ENCODE results near the gene RPS15. TPM values are rescaled to one million over a fixed set of nuclear protein-coding genes. Genes with fewer than 3 reads are reported as not detected.

RPS15 gene
- total RNA-seq, 3 donors from 2014 or later = 748 to 897 (median 892) TPM

- intact Hi-C loops (cut with DNase I, micrococcal nuclease) = no loop called here
- no peak overlapping the region for H3K4me3 ChIP-seq
- no peaks in the 10 kb centered on the region for H3K36me3 ChIP-seq (ENCODE audit: low read depth)
- DNase-seq (no peak), ATAC-seq (no peak)
- H3K9me3 ChIP-seq = no peaks in the 10 kb centered on the region
- peaks cover 21% of the 10 kb centered on the region for H3K4me1 ChIP-seq (ENCODE audit: low read depth)
- TF ChIP-seq, protein P1, sequence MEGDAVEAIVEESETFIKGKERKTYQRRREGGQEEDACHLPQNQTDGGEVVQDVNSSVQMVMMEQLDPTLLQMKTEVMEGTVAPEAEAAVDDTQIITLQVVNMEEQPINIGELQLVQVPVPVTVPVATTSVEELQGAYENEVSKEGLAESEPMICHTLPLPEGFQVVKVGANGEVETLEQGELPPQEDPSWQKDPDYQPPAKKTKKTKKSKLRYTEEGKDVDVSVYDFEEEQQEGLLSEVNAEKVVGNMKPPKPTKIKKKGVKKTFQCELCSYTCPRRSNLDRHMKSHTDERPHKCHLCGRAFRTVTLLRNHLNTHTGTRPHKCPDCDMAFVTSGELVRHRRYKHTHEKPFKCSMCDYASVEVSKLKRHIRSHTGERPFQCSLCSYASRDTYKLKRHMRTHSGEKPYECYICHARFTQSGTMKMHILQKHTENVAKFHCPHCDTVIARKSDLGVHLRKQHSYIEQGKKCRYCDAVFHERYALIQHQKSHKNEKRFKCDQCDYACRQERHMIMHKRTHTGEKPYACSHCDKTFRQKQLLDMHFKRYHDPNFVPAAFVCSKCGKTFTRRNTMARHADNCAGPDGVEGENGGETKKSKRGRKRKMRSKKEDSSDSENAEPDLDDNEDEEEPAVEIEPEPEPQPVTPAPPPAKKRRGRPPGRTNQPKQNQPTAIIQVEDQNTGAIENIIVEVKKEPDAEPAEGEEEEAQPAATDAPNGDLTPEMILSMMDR (IDR thresholded peaks at IDR 0.05) = no peak
Measured at GRCh38 chr19:1453525-1454364, 15.5 kb downstream of the RPS15 start.

- intact Hi-C loops (cut with DNase I, micrococcal nuclease) = no loop called here
- DNase-seq (peak in 1 of 3 donors; percentile 41), ATAC-seq (peak; percentile 12)
- TF ChIP-seq, protein P1 (IDR thresholded peaks at IDR 0.05) = no peak
- no peak overlapping the region for H3K4me3 ChIP-seq
- H3K9me3 ChIP-seq = no peaks in the 10 kb centered on the region
- H3K36me3 ChIP-seq (ENCODE audit: low read depth) = no peaks in the 10 kb centered on the region
- peaks cover 21% of the 10 kb centered on the region for H3K4me1 ChIP-seq (ENCODE audit: low read depth)
Measured at GRCh38 chr19:1455002-1455335, 16.8 kb downstream of the RPS15 start.

DNA sequence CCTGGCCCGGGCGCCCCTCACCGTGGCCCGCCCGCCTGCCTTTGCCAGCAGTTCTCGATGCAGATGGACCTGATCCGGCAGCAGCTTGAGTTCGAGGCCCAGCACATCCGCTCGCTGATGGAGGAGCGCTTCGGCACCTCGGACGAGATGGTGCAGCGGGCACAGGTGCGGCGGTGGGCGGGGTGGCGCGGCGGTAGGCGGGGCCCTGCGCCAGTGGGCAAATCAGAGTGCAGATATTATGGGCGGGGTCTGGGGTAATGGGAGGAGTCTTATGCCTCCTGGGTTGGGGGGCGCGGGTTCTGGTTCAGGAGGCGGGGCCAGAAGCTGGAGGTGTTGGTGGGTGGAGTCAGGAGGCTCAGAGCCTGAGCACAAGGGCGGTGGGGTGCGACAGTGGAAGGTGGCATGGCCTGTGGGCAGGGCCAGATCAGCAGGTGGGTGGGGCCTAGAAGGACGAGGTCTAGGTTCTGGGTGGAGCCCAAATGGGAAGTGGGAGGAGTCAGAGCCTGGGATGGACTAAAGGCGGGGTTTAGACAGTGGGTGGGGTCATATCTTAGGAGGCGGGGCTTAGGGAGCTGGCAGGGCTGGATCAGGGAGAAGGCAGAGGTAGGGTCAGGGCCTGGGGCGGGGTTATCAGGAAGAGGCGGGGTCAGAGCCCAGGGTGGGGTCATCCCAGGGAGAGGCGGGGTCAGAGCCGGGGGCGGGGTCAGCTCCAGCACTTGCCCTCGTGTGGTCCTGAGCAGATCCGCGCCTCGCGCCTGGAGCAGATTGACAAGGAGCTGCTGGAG is 17.3 kb downstream of the RPS15 start:
- peaks cover 21% of the 10 kb centered on the region for H3K4me1 ChIP-seq (ENCODE audit: low read depth)
- ATAC-seq (peak; percentile 89), DNase-seq (peak; percentile 85 to 89 (median 87))
- no peaks in the 10 kb centered on the region for H3K36me3 ChIP-seq (ENCODE audit: low read depth)
- intact Hi-C loops (cut with DNase I, micrococcal nuclease) = no loop called here
- H3K9me3 ChIP-seq = no peaks in the 10 kb centered on the region
- TF ChIP-seq, protein P1 (IDR thresholded peaks at IDR 0.05) = no peak
- H3K4me3 ChIP-seq = no peak overlapping the region

DNA sequence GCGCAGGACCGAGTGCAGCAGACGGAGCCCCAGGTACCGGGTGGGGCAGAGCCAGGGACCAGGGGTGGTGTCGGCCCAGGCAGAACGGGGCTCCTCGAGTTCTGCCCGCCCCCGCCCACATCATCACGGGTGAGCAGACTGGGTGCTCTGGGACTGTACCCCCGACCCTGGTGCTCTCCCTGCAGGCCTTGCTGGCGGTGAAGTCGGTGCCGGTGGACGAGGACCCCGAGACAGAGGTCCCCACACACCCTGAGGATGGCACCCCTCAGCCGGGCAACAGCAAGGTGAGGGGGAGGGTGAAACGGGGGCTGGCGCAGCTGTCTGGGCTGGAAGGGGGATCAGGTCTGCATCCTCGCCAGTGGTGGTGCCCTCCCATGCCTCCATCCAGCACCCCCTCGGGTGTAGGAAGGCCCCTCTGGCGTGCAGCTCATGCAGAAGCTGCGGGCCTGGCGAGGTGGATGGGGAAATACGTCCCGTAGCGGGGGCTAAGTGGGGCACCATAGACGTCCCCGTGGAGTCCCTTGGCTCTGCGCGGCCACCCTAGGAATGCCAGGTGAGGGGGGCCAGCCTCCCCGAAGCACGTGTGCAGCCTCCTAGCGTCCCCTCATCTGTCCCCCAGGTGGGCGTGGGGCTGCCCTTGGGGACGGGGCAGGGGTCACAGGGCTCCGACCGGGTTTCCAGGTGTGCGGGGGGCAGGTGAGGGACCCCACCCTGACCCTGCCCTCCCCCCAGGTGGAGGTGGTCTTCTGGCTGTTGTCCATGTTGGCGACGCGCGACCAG is 18.1 kb downstream of the RPS15 start:
- peaks cover 21% of the 10 kb centered on the region for H3K4me1 ChIP-seq (ENCODE audit: low read depth)
- TF ChIP-seq, protein P1 (IDR thresholded peaks at IDR 0.05) = no peak
- no peaks in the 10 kb centered on the region for H3K9me3 ChIP-seq
- no peaks in the 10 kb centered on the region for H3K36me3 ChIP-seq (ENCODE audit: low read depth)
- H3K4me3 ChIP-seq = no peak overlapping the region
- no peak for DNase-seq
- no peak for ATAC-seq
- intact Hi-C loops (cut with DNase I, micrococcal nuclease) = no loop called here

DNA sequence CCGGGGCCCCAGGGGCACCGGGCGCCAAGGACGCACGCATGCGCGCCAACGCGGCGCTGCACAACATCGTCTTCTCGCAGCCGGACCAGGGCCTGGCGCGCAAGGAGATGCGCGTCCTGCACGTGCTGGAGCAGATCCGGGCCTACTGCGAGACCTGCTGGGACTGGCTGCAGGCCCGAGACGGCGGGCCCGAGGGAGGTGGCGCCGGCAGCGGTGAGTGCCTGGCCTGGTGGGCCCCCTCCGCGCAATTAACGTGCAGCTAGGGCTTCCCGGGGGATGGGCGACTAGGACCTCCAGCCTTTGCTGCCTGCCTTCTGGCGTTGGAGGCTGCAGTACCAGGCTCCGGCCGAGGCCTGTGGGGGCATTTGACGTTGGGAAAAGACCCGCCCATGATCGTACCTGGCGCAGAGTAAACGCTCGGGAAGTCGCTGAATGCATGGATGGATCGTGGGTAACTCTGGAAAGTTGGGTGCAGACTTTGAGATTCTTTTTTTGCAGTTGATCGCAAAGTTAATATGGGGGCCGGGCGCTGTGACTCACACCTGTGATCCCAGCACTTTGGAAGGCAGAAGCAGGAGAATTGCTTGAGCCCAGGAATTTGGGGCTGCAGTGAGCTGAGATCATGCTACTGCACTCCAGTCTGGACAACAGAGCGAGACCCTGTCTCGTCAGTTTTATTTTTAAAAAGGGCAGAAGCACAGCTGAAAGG is 19.0 kb downstream of the RPS15 start:
- DNase-seq (no peak), ATAC-seq (no peak)
- H3K9me3 ChIP-seq = no peaks in the 10 kb centered on the region
- intact Hi-C loops (cut with DNase I, micrococcal nuclease) = no loop called here
- TF ChIP-seq, protein P1 (IDR thresholded peaks at IDR 0.05) = no peak
- no peaks in the 10 kb centered on the region for H3K36me3 ChIP-seq (ENCODE audit: low read depth)
- H3K4me3 ChIP-seq = no peak overlapping the region
- H3K4me1 ChIP-seq (ENCODE audit: low read depth) = peaks cover 21% of the 10 kb centered on the region
